ENCODE data around the gene FGGY.

The FGGY gene

DNA sequence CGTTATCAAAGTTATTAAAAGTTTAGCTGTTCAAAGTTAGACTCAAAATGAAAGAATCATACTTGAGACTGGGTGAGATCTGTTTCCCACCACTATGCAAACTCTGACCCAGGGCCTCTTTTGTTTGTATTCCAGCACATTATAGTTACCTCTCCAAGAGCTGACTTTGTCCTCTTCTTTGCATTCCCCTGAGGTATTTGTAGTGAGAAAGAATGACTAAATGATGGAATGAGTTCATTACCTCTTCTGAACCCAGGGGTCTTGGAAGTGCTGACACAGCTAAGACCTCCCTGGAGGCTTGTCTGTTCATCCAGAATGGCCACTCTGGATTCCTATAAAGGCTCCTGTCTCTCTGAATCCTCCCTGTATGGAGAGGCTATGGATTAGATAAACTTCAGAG is 62.4 kb downstream of the FGGY start:
- H3K4me3 ChIP-seq (ENCODE audit: low read depth, low read length), result no peak overlapping the region
- in situ Hi-C loops (cut with HindIII; ENCODE audit: low sequenced_read_pairs), result loop anchor here (5.0 kb wide), 1 partner anchor 92 kb away; no protein-coding TSS in a partner anchor
- DNase-seq (ENCODE audit: low read depth), result no peak
- TF ChIP-seq, protein P1, sequence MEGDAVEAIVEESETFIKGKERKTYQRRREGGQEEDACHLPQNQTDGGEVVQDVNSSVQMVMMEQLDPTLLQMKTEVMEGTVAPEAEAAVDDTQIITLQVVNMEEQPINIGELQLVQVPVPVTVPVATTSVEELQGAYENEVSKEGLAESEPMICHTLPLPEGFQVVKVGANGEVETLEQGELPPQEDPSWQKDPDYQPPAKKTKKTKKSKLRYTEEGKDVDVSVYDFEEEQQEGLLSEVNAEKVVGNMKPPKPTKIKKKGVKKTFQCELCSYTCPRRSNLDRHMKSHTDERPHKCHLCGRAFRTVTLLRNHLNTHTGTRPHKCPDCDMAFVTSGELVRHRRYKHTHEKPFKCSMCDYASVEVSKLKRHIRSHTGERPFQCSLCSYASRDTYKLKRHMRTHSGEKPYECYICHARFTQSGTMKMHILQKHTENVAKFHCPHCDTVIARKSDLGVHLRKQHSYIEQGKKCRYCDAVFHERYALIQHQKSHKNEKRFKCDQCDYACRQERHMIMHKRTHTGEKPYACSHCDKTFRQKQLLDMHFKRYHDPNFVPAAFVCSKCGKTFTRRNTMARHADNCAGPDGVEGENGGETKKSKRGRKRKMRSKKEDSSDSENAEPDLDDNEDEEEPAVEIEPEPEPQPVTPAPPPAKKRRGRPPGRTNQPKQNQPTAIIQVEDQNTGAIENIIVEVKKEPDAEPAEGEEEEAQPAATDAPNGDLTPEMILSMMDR (IDR thresholded peaks at IDR 0.05; ENCODE audit: low read depth, low read length, missing control alignments), result no peak

- in situ Hi-C loops (cut with HindIII; ENCODE audit: low sequenced_read_pairs), result no loop called here
- TF ChIP-seq, protein P1 (IDR thresholded peaks at IDR 0.05; ENCODE audit: low read depth, low read length, missing control alignments), result no peak
- DNase-seq (ENCODE audit: low read depth), result peak; percentile 86
- no peak overlapping the region for H3K4me3 ChIP-seq (ENCODE audit: low read depth, low read length)
Observed at GRCh38 chr1:59360170-59360569, 63.3 kb downstream of the FGGY start.

DNA sequence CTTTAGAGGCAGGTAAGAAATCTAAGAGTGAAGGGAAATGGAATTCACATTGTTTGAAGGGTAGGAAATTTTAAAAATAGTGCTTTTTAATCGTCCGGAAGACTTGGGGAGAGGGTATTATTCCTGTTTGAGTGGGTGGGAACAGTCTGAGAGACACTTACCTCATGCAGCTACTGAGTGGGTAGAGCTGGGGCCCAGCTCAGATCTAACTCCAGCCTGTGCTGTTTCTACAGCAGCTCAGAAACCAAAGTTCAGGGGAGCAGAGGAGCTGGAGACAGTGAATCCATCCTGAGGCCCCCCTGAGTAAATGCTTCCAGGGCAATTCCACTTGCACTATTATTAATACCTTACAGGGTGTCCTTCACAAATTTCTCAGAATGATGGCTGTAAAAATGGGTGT is 63.8 kb downstream of the FGGY start:
- H3K4me3 ChIP-seq (ENCODE audit: low read depth, low read length), result no peak overlapping the region
- no peak for DNase-seq (ENCODE audit: low read depth)
- in situ Hi-C loops (cut with HindIII; ENCODE audit: low sequenced_read_pairs), result no loop called here
- TF ChIP-seq, protein P1 (IDR thresholded peaks at IDR 0.05; ENCODE audit: low read depth, low read length, missing control alignments), result no peak

GRCh38 chr1:59361766-59362165 is 64.9 kb downstream of the FGGY start:
- in situ Hi-C loops (cut with HindIII; ENCODE audit: low sequenced_read_pairs), result no loop called here
- H3K4me3 ChIP-seq (ENCODE audit: low read depth, low read length), result no peak overlapping the region
- peak; percentile 11 for DNase-seq (ENCODE audit: low read depth)
- TF ChIP-seq, protein P1 (IDR thresholded peaks at IDR 0.05; ENCODE audit: low read depth, low read length, missing control alignments), result no peak

DNA sequence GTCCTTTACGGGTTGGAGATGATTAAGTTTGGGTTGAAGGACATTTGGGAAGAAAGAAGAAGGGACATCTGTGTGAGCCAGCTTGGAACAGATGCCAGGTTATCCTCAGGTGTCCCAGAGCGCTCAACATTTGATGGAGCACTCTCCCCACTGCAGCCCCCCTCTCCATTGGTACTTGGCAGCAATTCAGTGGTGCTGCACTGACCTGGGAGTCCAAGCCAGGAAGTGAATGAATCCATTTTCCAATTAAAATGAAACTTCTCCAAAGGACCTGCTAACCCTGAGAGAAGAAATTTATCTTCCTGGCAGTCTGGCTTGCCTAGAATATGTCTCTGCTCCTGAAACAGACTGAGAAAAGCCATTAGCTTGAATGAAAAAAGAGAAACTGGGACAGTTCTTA is 67.1 kb downstream of the FGGY start:
- DNase-seq (ENCODE audit: low read depth), result no peak
- TF ChIP-seq, protein P1 (IDR thresholded peaks at IDR 0.05; ENCODE audit: low read depth, low read length, missing control alignments), result no peak
- H3K4me3 ChIP-seq (ENCODE audit: low read depth, low read length), result no peak overlapping the region
- in situ Hi-C loops (cut with HindIII; ENCODE audit: low sequenced_read_pairs), result no loop called here

GRCh38 chr1:59366346-59366745 is 69.5 kb downstream of the FGGY start:
- DNase-seq (ENCODE audit: low read depth), result no peak
- in situ Hi-C loops (cut with HindIII; ENCODE audit: low sequenced_read_pairs), result loop anchor here (5.0 kb wide), 1 partner anchor 76 kb away; no protein-coding TSS in a partner anchor
- H3K4me3 ChIP-seq (ENCODE audit: low read depth, low read length), result no peak overlapping the region
- TF ChIP-seq, protein P1 (IDR thresholded peaks at IDR 0.05; ENCODE audit: low read depth, low read length, missing control alignments), result no peak
